SK-N-SH treated with all-trans-retinoic acid at 6 μM for 48 hours (cell line): ENCODE data around the gene RNF166.

Source experiments
- ATAC-seq: fragments of 200-7000 bp; cut with Tn5 transposase; 3 replicates; pipeline ENCODE4 v1.9.1; 2020; ENCODE audit warnings: mild to moderate bottlenecking, moderate library complexity
- ARNTL ChIP-seq: fragments of 450-650 bp; formaldehyde crosslinking; IDR thresholded peaks from 2 replicates; pipeline ENCODE4 v1.5.0; 2020; ENCODE audit warnings: low read depth, mild to moderate bottlenecking, moderate library complexity, borderline replicate concordance
- BACH2 ChIP-seq: fragments of 250-450 bp; sonication (Bioruptor Pico); IDR thresholded peaks from 2 replicates; pipeline ENCODE4 v1.9.0; 2021; ENCODE audit warnings: mild to moderate bottlenecking, borderline replicate concordance
- CREB5 ChIP-seq: fragments of 250-450 bp; sonication (Bioruptor Pico); IDR thresholded peaks from 2 replicates; pipeline ENCODE4 v1.5.1; 2020; ENCODE audit warnings: low read depth, mild to moderate bottlenecking, moderate library complexity
- CSDC2 ChIP-seq: fragments of 250-450 bp; sonication (Bioruptor Pico); IDR thresholded peaks from 2 replicates; pipeline ENCODE4 v1.5.0; 2020; ENCODE audit warnings: mild to moderate bottlenecking, moderate library complexity
- CSRNP3 ChIP-seq: fragments of 250-450 bp; sonication (Bioruptor Pico); IDR thresholded peaks from 2 replicates; pipeline ENCODE4 v1.5.1; 2021; ENCODE audit warnings: mild to moderate bottlenecking, moderate library complexity
- ESRRG ChIP-seq: fragments of 250-450 bp; sonication (Bioruptor Pico); IDR thresholded peaks from 2 replicates; pipeline ENCODE4 v1.6.1; 2021; ENCODE audit warnings: mild to moderate bottlenecking
- GLIS3 ChIP-seq: fragments of 250-450 bp; sonication (Bioruptor Pico); IDR thresholded peaks from 2 replicates; pipeline ENCODE4 v1.5.0; 2020; ENCODE audit warnings: mild to moderate bottlenecking, moderate library complexity
- ISL1 ChIP-seq: fragments of 250-450 bp; sonication (Bioruptor Pico); IDR thresholded peaks from 2 replicates; pipeline ENCODE4 v2.1.2; 2022; ENCODE audit warnings: mild to moderate bottlenecking, moderate library complexity
- OSR1 ChIP-seq: fragments of 250-450 bp; sonication (Bioruptor Pico); IDR thresholded peaks from 2 replicates; pipeline ENCODE4 v1.8.0; 2022; ENCODE audit warnings: moderate library complexity, mild to moderate bottlenecking, inconsistent platforms
- PPARA ChIP-seq: fragments of 250-450 bp; sonication (Bioruptor Pico); IDR thresholded peaks from 2 replicates; pipeline ENCODE4 v1.5.0; 2020; ENCODE audit warnings: mild to moderate bottlenecking, borderline replicate concordance
- RARB ChIP-seq: fragments of 250-450 bp; sonication (Bioruptor Pico); IDR thresholded peaks from 2 replicates; pipeline ENCODE4 v1.8.0; 2021; ENCODE audit warnings: mild to moderate bottlenecking, moderate library complexity
- SNAI2 ChIP-seq: fragments of 250-450 bp; sonication (Bioruptor Pico); IDR thresholded peaks from 2 replicates; pipeline ENCODE4 v1.5.0; 2020; ENCODE audit warnings: mild to moderate bottlenecking, moderate library complexity
- TCF4 ChIP-seq: fragments of 250-450 bp; sonication (Bioruptor Pico); IDR thresholded peaks from 2 replicates; pipeline ENCODE4 v1.8.0; 2021; ENCODE audit warnings: mild to moderate bottlenecking, moderate library complexity, borderline replicate concordance
- TOX ChIP-seq: fragments of 250-450 bp; sonication (Bioruptor Pico); IDR thresholded peaks from 2 replicates; pipeline ENCODE4 v1.8.0; 2021; ENCODE audit warnings: mild to moderate bottlenecking, moderate library complexity, borderline replicate concordance
- ZC3H10 ChIP-seq: fragments of 250-450 bp; sonication (Bioruptor Pico); IDR thresholded peaks from 2 replicates; pipeline ENCODE4 v1.5.1; 2021; ENCODE audit warnings: mild to moderate bottlenecking, moderate library complexity
- ZFP3 ChIP-seq: fragments of 250-450 bp; sonication (Bioruptor Pico); IDR thresholded peaks from 2 replicates; pipeline ENCODE4 v1.5.0; 2020; ENCODE audit warnings: mild to moderate bottlenecking, moderate library complexity
- ZFP30 ChIP-seq: fragments of 450-650 bp; formaldehyde crosslinking; IDR thresholded peaks from 2 replicates; pipeline ENCODE4 v1.5.0; 2022; ENCODE audit warnings: mild to moderate bottlenecking, moderate library complexity
- ZNF565 ChIP-seq: fragments of 450-650 bp; formaldehyde crosslinking; conservative IDR thresholded peaks from 2 replicates; pipeline ENCODE4 v1.5.0; 2020; ENCODE audit warnings: low read depth, mild to moderate bottlenecking, moderate library complexity
- ZNF70 ChIP-seq: fragments of 450-650 bp; formaldehyde crosslinking; IDR thresholded peaks from 2 replicates; pipeline ENCODE4 v1.5.0; 2020; ENCODE audit warnings: mild to moderate bottlenecking, moderate library complexity
- ZNF8 ChIP-seq: fragments of 450-650 bp; formaldehyde crosslinking; IDR thresholded peaks from 2 replicates; pipeline ENCODE4 v1.5.0; 2020; ENCODE audit warnings: mild to moderate bottlenecking, moderate library complexity
- TF ChIP-seq, protein P1 (sequence below): fragments of 250-450 bp; sonication (Bioruptor Pico); IDR thresholded peaks from 2 replicates; pipeline ENCODE4 v1.8.0; 2020; ENCODE audit warnings: mild to moderate bottlenecking, moderate library complexity, borderline replicate concordance
- TF ChIP-seq, protein P2 (sequence below): fragments of 250-450 bp; sonication (Bioruptor Pico); IDR thresholded peaks from 2 replicates; pipeline ENCODE4 v1.5.0; 2020; ENCODE audit warnings: mild to moderate bottlenecking, moderate library complexity
- TF ChIP-seq, protein P3 (sequence below): fragments of 250-450 bp; sonication (Bioruptor Pico); IDR thresholded peaks from 2 replicates; pipeline ENCODE4 v1.8.0; 2021; ENCODE audit warnings: low read depth, mild to moderate bottlenecking, moderate library complexity, borderline replicate concordance

Gene RNF166

GRCh38 chr16:88730632-88731607 is 24.7 kb upstream of the RNF166 start:
- peak; percentile 67 for ATAC-seq
- TF ChIP-seq PPARA (CRISPR knock-in tag), result no peak
- TF ChIP-seq, protein P1, sequence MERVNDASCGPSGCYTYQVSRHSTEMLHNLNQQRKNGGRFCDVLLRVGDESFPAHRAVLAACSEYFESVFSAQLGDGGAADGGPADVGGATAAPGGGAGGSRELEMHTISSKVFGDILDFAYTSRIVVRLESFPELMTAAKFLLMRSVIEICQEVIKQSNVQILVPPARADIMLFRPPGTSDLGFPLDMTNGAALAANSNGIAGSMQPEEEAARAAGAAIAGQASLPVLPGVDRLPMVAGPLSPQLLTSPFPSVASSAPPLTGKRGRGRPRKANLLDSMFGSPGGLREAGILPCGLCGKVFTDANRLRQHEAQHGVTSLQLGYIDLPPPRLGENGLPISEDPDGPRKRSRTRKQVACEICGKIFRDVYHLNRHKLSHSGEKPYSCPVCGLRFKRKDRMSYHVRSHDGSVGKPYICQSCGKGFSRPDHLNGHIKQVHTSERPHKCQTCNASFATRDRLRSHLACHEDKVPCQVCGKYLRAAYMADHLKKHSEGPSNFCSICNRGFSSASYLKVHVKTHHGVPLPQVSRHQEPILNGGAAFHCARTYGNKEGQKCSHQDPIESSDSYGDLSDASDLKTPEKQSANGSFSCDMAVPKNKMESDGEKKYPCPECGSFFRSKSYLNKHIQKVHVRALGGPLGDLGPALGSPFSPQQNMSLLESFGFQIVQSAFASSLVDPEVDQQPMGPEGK, result peak; percentile 87; the same call in 1 of the 2 replicates

- TF ChIP-seq SNAI2 (CRISPR knock-in tag), result no peak
- no peak for TF ChIP-seq PPARA (CRISPR knock-in tag)
- TF ChIP-seq ZNF70 (CRISPR knock-in tag), result no peak
- no peak for TF ChIP-seq ISL1 (CRISPR knock-in tag)
- no peak for TF ChIP-seq BACH2 (CRISPR knock-in tag)
- TF ChIP-seq, protein P1, result no peak
- TF ChIP-seq CSDC2 (CRISPR knock-in tag), result no peak
- TF ChIP-seq GLIS3 (CRISPR knock-in tag), result no peak
- no peak for TF ChIP-seq ARNTL (CRISPR knock-in tag)
- no peak for ATAC-seq
Observed at GRCh38 chr16:88727871-88728270, 21.7 kb upstream of the RNF166 start.

DNA sequence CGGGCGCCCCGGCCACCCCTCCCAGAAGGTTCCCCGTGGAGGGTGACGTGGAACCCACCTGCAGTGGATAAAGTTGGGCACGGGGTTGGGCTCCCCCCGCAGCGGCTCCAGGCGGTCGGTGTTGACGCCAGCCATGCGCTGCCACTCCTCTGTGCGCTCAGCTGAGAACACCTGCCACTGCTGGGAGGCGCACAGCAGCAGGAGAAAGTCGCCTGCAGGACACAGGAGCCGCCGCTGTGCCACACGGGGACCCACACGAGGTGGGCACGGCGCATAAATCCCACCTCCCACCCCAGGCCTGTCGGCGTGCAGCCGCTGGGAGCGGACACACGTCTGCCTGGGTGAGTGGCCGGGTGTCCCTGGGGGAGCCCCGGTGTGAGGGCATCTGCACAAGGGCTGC is 20.8 kb upstream of the RNF166 start:
- TF ChIP-seq CSDC2 (CRISPR knock-in tag) (no peak), ZNF70 (CRISPR knock-in tag) (no peak)
- no peak for ATAC-seq

- ATAC-seq, result no peak
- no peak for TF ChIP-seq ISL1 (CRISPR knock-in tag)
- no peak for TF ChIP-seq TCF4
- no peak for TF ChIP-seq ZFP3 (CRISPR knock-in tag)
- no peak for TF ChIP-seq ZC3H10 (CRISPR knock-in tag)
- no peak for TF ChIP-seq GLIS3 (CRISPR knock-in tag)
- TF ChIP-seq ZNF8 (CRISPR knock-in tag), result no peak
- TF ChIP-seq, protein P2, sequence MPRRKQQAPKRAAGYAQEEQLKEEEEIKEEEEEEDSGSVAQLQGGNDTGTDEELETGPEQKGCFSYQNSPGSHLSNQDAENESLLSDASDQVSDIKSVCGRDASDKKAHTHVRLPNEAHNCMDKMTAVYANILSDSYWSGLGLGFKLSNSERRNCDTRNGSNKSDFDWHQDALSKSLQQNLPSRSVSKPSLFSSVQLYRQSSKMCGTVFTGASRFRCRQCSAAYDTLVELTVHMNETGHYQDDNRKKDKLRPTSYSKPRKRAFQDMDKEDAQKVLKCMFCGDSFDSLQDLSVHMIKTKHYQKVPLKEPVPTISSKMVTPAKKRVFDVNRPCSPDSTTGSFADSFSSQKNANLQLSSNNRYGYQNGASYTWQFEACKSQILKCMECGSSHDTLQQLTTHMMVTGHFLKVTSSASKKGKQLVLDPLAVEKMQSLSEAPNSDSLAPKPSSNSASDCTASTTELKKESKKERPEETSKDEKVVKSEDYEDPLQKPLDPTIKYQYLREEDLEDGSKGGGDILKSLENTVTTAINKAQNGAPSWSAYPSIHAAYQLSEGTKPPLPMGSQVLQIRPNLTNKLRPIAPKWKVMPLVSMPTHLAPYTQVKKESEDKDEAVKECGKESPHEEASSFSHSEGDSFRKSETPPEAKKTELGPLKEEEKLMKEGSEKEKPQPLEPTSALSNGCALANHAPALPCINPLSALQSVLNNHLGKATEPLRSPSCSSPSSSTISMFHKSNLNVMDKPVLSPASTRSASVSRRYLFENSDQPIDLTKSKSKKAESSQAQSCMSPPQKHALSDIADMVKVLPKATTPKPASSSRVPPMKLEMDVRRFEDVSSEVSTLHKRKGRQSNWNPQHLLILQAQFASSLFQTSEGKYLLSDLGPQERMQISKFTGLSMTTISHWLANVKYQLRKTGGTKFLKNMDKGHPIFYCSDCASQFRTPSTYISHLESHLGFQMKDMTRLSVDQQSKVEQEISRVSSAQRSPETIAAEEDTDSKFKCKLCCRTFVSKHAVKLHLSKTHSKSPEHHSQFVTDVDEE (CRISPR knock-in tag), result no peak
- TF ChIP-seq ESRRG, result no peak
- TF ChIP-seq, protein P3, sequence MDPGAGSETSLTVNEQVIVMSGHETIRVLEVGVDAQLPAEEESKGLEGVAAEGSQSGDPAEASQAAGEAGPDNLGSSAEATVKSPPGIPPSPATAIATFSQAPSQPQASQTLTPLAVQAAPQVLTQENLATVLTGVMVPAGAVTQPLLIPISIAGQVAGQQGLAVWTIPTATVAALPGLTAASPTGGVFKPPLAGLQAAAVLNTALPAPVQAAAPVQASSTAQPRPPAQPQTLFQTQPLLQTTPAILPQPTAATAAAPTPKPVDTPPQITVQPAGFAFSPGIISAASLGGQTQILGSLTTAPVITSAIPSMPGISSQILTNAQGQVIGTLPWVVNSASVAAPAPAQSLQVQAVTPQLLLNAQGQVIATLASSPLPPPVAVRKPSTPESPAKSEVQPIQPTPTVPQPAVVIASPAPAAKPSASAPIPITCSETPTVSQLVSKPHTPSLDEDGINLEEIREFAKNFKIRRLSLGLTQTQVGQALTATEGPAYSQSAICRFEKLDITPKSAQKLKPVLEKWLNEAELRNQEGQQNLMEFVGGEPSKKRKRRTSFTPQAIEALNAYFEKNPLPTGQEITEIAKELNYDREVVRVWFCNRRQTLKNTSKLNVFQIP (CRISPR knock-in tag), result no peak
- no peak for TF ChIP-seq ARNTL (CRISPR knock-in tag)
- no peak for TF ChIP-seq CSRNP3 (CRISPR knock-in tag)
- no peak for TF ChIP-seq BACH2 (CRISPR knock-in tag)
- no peak for TF ChIP-seq ZNF565 (CRISPR knock-in tag)
- no peak for TF ChIP-seq OSR1 (CRISPR knock-in tag)
- TF ChIP-seq CREB5, result no peak
- TF ChIP-seq ZFP30 (CRISPR knock-in tag), result no peak
- TF ChIP-seq SNAI2 (CRISPR knock-in tag), result no peak
- no peak for TF ChIP-seq TOX
- TF ChIP-seq RARB (CRISPR knock-in tag), result no peak
Observed at GRCh38 chr16:88726408-88726749, 20.2 kb upstream of the RNF166 start.
